SH-SY5Y (cell line): ENCODE results near the gene SH3BGRL2.

Experiments used
- GATA2 ChIP-seq: IDR thresholded peaks from 2 replicates; pipeline ENCODE4 v1.6.1; 2011; ENCODE audit warnings: mild to moderate bottlenecking, low read depth, low read length
- GATA3 ChIP-seq: IDR thresholded peaks from 2 replicates; pipeline ENCODE4 v1.6.1; 2011; ENCODE audit warnings: low read depth, mild to moderate bottlenecking, low read length, moderate library complexity

GRCh38 chr6:79686707-79687309 is 55.7 kb downstream of the SH3BGRL2 start:
- no peak for TF ChIP-seq GATA2
- no peak; the same call in 1 of the 2 replicates for TF ChIP-seq GATA3
